Progenitor cell of endocrine pancreas (in vitro differentiated cells): ENCODE measurements around the gene HMGB3. TPM values are rescaled to one million over a fixed set of nuclear protein-coding genes. Genes with fewer than 3 reads are reported as not detected.

ENCODE experiments used
- DNase-seq: peaks from one replicate; pipeline ENCODE4 v3.0.0; 2021; ENCODE audit warnings: low spot score; ENCODE audit not compliant: unreplicated experiment
- H3K27ac Mint-ChIP-seq: 2 replicates; pipeline ENCODE4 v1.8.0; 2021; ENCODE audit warnings: mild to moderate bottlenecking, moderate library complexity, mixed read lengths
- H3K27me3 Mint-ChIP-seq: 2 replicates; pipeline ENCODE4 v1.8.0; 2021; ENCODE audit warnings: mixed read lengths
- H3K36me3 Mint-ChIP-seq: 2 replicates; pipeline ENCODE4 v1.8.0; 2022; ENCODE audit warnings: mixed read lengths; ENCODE audit not compliant: insufficient read depth
- H3K4me1 Mint-ChIP-seq: 2 replicates; pipeline ENCODE4 v1.8.0; 2021; ENCODE audit warnings: low read depth, mixed read lengths
- H3K4me3 Mint-ChIP-seq: 2 replicates; pipeline ENCODE4 v1.8.0; 2021; ENCODE audit warnings: low read depth, mild to moderate bottlenecking, moderate library complexity, mixed read lengths
- H3K9me3 Mint-ChIP-seq: 2 replicates; pipeline ENCODE4 v1.8.0; 2021; ENCODE audit warnings: low read depth, mixed read lengths
- CTCF ChIP-seq: fragments of 200-600 bp; sonication (generic); IDR thresholded peaks from one replicate; pipeline ENCODE4 v1.5.0; 2021; ENCODE audit warnings: antibody characterized with exemption, mild to moderate bottlenecking; ENCODE audit not compliant: unreplicated experiment
- total RNA-seq: library from RNA; stranded (reverse); gene quantifications from 2 replicates; pipeline ENCODE4 v1.2.1, GENCODE V29; 2021

HMGB3 gene
- total RNA-seq, 1 donor from 2014 or later: 257 TPM

GRCh38 chrX:151030845-151031244, 47.7 kb downstream of the HMGB3 start:
- H3K4me1 Mint-ChIP-seq: no peaks in the 10 kb centered on the region
- no peak for TF ChIP-seq CTCF
- H3K27me3 Mint-ChIP-seq: no peaks in the 10 kb centered on the region
- no peak overlapping the region for H3K27ac Mint-ChIP-seq
- H3K9me3 Mint-ChIP-seq: peaks cover 3% of the 10 kb centered on the region
- H3K4me3 Mint-ChIP-seq: no peak overlapping the region
- no peaks in the 10 kb centered on the region for H3K36me3 Mint-ChIP-seq
- DNase-seq: no peak

GRCh38 chrX:151031391-151031975, 48.3 kb downstream of the HMGB3 start:
- DNase-seq: no peak
- Mint-ChIP-seq H3K27ac (no peak overlapping the region), H3K9me3 (peaks cover 3% of the 10 kb centered on the region), H3K4me3 (no peak overlapping the region), H3K36me3 (no peaks in the 10 kb centered on the region), H3K27me3 (no peaks in the 10 kb centered on the region), H3K4me1 (no peaks in the 10 kb centered on the region)
- no peak for TF ChIP-seq CTCF

GRCh38 chrX:151039351-151039750, 56.2 kb downstream of the HMGB3 start:
- Mint-ChIP-seq H3K4me3 (no peak overlapping the region), H3K27me3 (peaks cover 2% of the 10 kb centered on the region), H3K36me3 (no peaks in the 10 kb centered on the region), H3K9me3 (peaks cover 21% of the 10 kb centered on the region), H3K27ac (no peak overlapping the region), H3K4me1 (no peaks in the 10 kb centered on the region)
- no peak for TF ChIP-seq CTCF
- DNase-seq: no peak

Other genes starting within 250 kb of the HMGB3 start
- 17.6 and 19.2 TPM in 2 replicates for gene CD99L2, start 84.7 kb upstream of the HMGB3 start, total RNA-seq
- 0.29 and 0.64 TPM in 2 replicates for gene GPR50, start 193.2 kb downstream of the HMGB3 start, total RNA-seq